ENCODE results near the gene LONP2.

DNA sequence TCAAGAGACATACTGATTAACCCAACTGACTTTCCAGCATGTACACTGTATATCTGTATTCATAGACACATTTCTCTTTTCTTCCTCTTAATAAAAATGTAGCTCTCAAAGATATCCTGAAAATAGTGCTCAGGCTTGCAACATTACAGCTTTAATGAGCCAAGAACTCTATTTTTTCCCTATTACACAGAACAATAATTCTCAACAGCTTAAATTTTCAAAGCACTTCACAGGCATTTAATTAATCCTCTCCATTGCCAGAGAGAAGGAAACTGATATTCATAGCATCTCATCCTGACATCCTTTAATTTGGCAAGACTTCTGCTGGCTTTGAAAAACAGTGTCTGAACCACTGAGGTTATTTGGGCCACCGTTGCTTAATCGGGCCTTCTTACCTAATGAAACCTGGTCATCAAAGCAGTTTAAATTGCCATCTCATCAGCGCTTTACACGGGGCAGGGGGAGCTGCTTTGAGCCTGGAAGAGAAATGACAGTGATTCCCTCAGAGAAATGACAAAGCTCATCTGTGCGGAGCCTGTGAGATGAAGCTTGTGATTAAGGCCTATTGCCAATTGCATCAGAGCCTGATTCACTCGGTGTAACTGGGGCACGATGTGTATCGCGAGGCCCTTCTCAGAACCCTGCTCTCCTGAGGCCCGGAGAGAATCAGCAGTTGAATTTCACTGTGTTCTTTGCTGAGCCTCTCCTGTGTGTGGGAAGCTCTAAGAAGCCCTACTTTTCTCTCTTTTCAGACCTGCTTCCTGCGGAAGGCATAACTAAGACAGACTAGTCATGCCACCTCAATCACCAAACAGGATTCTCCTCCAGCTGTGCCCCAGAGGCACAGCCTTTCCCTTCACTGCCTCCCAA lies 149.6 kb downstream of the LONP2 start:
- TF ChIP-seq CTCF (IDR thresholded peaks at IDR 0.05; ENCODE audit: insufficient read depth, low read length, poor library complexity, severe bottlenecking) (no peak), EZH2phosphoT487 (conservative IDR thresholded peaks at IDR 0.05; ENCODE audit: low read length) (no peak)

Measured in SU-DHL-6 (cell line).